ENCODE measurements around the gene C6orf62. TPM values are rescaled to one million over a fixed set of nuclear protein-coding genes. Genes with fewer than 3 reads are reported as not detected.

Gene C6orf62
- total and polyA plus RNA-seq, 4 donors, result 29.6 to 58.6 (median 49.4) TPM

GRCh38 chr6:24757611-24758010 is 38.7 kb upstream of the C6orf62 start:
- no peak overlapping the region for H3K27ac ChIP-seq (ENCODE audit: low read depth in 1 of 2, low read length in 2 of 2)

GRCh38 chr6:24755279-24755678 is 36.3 kb upstream of the C6orf62 start:
- Histone ChIP-seq H3K36me3 (ENCODE audit: control insufficient read depth in 4 of 4, insufficient read depth in 3 of 4, low read depth in 1 of 4, low read length in 3 of 4) (no peaks in the 10 kb centered on the region), H3K4me1 (ENCODE audit: control insufficient read depth in 4 of 4, insufficient read depth in 4 of 4, low read length in 3 of 4) (no peaks in the 10 kb centered on the region), H3K27ac (ENCODE audit: low read depth in 1 of 2, low read length in 2 of 2) (no peak overlapping the region), H3K4me3 (ENCODE audit: low read depth in 1 of 3, low read length in 3 of 3) (no peak overlapping the region), H3K27me3 (ENCODE audit: control insufficient read depth in 4 of 4, insufficient read depth in 4 of 4, low read length in 3 of 4) (no peaks in the 10 kb centered on the region), H3K9ac (ENCODE audit: low read depth in 1 of 2, low read length in 2 of 2) (no peak overlapping the region), H3K9me3 (ENCODE audit: control insufficient read depth in 4 of 4, low read length in 3 of 4) (no peaks in the 10 kb centered on the region)
- DNase-seq (ENCODE audit: low spot score), result no peak
- TF ChIP-seq ATF3 (IDR thresholded peaks at IDR 0.05), result no peak
- no peak for TF ChIP-seq CTCF (IDR thresholded peaks at IDR 0.05; ENCODE audit: low read depth, low read length, missing input control)
- TF ChIP-seq JUND (IDR thresholded peaks at IDR 0.05), result no peak
- TF ChIP-seq HNF4A (conservative IDR thresholded peaks at IDR 0.05), result no peak
- no peak for TF ChIP-seq RAD21 (IDR thresholded peaks at IDR 0.05)
- no peak for TF ChIP-seq TAF1 (conservative IDR thresholded peaks at IDR 0.05)
- no peak for TF ChIP-seq EGR1 (IDR thresholded peaks at IDR 0.05; ENCODE audit: low read depth in 2 of 2)
- TF ChIP-seq ZBTB33 (IDR thresholded peaks at IDR 0.05), result no peak
- TF ChIP-seq MAX (IDR thresholded peaks at IDR 0.05), result no peak
- TF ChIP-seq HNF4G (IDR thresholded peaks at IDR 0.05), result no peak
- no peak for TF ChIP-seq REST (IDR thresholded peaks at IDR 0.05)
- TF ChIP-seq NR2F2 (IDR thresholded peaks at IDR 0.05), result no peak
- TF ChIP-seq SP1 (IDR thresholded peaks at IDR 0.05), result no peak
- no peak for TF ChIP-seq FOXA2 (IDR thresholded peaks at IDR 0.05)

More at GRCh38 chr6:24757611-24758010, 38.7 kb upstream of the C6orf62 start:
- DNase-seq (ENCODE audit: low spot score), result no peak
- no peaks in the 10 kb centered on the region for H3K4me1 ChIP-seq (ENCODE audit: control insufficient read depth in 4 of 4, insufficient read depth in 4 of 4, low read length in 3 of 4)
- no peak overlapping the region for H3K4me3 ChIP-seq (ENCODE audit: low read depth in 1 of 3, low read length in 3 of 3)
- H3K36me3 ChIP-seq (ENCODE audit: control insufficient read depth in 4 of 4, insufficient read depth in 3 of 4, low read depth in 1 of 4, low read length in 3 of 4), result no peaks in the 10 kb centered on the region
- H3K27me3 ChIP-seq (ENCODE audit: control insufficient read depth in 4 of 4, insufficient read depth in 4 of 4, low read length in 3 of 4), result no peaks in the 10 kb centered on the region
- no peak overlapping the region for H3K9ac ChIP-seq (ENCODE audit: low read depth in 1 of 2, low read length in 2 of 2)
- H3K9me3 ChIP-seq (ENCODE audit: control insufficient read depth in 4 of 4, low read length in 3 of 4), result no peaks in the 10 kb centered on the region
- no peak for TF ChIP-seq TAF1 (conservative IDR thresholded peaks at IDR 0.05)
- no peak for TF ChIP-seq FOXA1 (IDR thresholded peaks at IDR 0.05)
- TF ChIP-seq NR2F2 (IDR thresholded peaks at IDR 0.05), result no peak
- TF ChIP-seq EGR1 (IDR thresholded peaks at IDR 0.05; ENCODE audit: low read depth in 2 of 2), result no peak
- TF ChIP-seq RAD21 (IDR thresholded peaks at IDR 0.05), result no peak
- no peak for TF ChIP-seq REST (IDR thresholded peaks at IDR 0.05)
- TF ChIP-seq SP1 (IDR thresholded peaks at IDR 0.05), result no peak
- TF ChIP-seq HNF4A (conservative IDR thresholded peaks at IDR 0.05), result no peak
- TF ChIP-seq ATF3 (IDR thresholded peaks at IDR 0.05), result no peak
- WGBS, result 90% methylated on average over 6 of the region's 6 CpGs

Measured in liver (tissue), 9 donors.